Mesendoderm (in vitro differentiated cells): ENCODE results near the gene B3GLCT.

ENCODE experiments used
- DNase-seq: peaks from one replicate; pipeline ENCODE4 v3.0.0; 2013
- H2AK5ac ChIP-seq: 2 replicates; pipeline ENCODE4 v1.6.1; 2013; ENCODE audit warnings: low read length, inconsistent platforms
- H2BK120ac ChIP-seq: 2 replicates; pipeline ENCODE4 v1.6.1; 2013; ENCODE audit warnings: low read depth, mild to moderate bottlenecking, low read length, moderate library complexity, mixed read lengths
- H2BK15ac ChIP-seq: replicated peaks from 2 replicates; pipeline ENCODE4 v1.6.1; 2013; ENCODE audit warnings: low read depth, mild to moderate bottlenecking, moderate library complexity
- H2BK5ac ChIP-seq: 2 replicates; pipeline ENCODE4 v1.6.1; 2013; ENCODE audit warnings: low read length, inconsistent platforms
- H3K18ac ChIP-seq: 2 replicates; pipeline ENCODE4 v1.6.1; 2013; ENCODE audit warnings: mild to moderate bottlenecking, low read length, mixed read lengths
- H3K23ac ChIP-seq: one replicate; pipeline ENCODE4 v1.6.1; 2013; ENCODE audit warnings: low read length
- H3K27ac ChIP-seq: 2 replicates; pipeline ENCODE4 v1.5.1; 2013; ENCODE audit warnings: low read depth, mild to moderate bottlenecking, inconsistent platforms, low read length, moderate library complexity
- H3K27me3 ChIP-seq: 2 replicates; pipeline ENCODE4 v1.6.1; 2013; ENCODE audit warnings: low read length, control low read depth, mild to moderate bottlenecking, inconsistent platforms; ENCODE audit not compliant: insufficient read depth, poor library complexity
- H3K36me3 ChIP-seq: 2 replicates; pipeline ENCODE4 v1.6.1; 2013; ENCODE audit warnings: low read length, inconsistent platforms; ENCODE audit not compliant: control insufficient read depth, insufficient read depth
- H3K4ac ChIP-seq: one replicate; pipeline ENCODE4 v1.6.1; 2013; ENCODE audit warnings: low read depth, mild to moderate bottlenecking, low read length, moderate library complexity
- H3K4me1 ChIP-seq: 2 replicates; pipeline ENCODE4 v1.6.1; 2013; ENCODE audit warnings: low read depth, low read length, inconsistent platforms; ENCODE audit not compliant: control insufficient read depth
- H3K4me2 ChIP-seq: 2 replicates; pipeline ENCODE4 v1.6.1; 2013; ENCODE audit warnings: low read length
- H3K4me3 ChIP-seq: 2 replicates; pipeline ENCODE4 v1.5.1; 2013; ENCODE audit warnings: mild to moderate bottlenecking, low read length
- H3K56ac ChIP-seq: one replicate; pipeline ENCODE4 v1.6.1; 2013; ENCODE audit warnings: low read length
- H3K79me1 ChIP-seq: 2 replicates; pipeline ENCODE4 v1.6.1; 2013; ENCODE audit warnings: low read length, inconsistent platforms
- H3K79me2 ChIP-seq: 2 replicates; pipeline ENCODE4 v1.6.1; 2013; ENCODE audit warnings: mild to moderate bottlenecking, low read length; ENCODE audit not compliant: control insufficient read depth, insufficient read depth
- H3K9ac ChIP-seq: 2 replicates; pipeline ENCODE4 v1.6.1; 2013; ENCODE audit warnings: low read length, inconsistent platforms
- H4K5ac ChIP-seq: one replicate; pipeline ENCODE4 v1.6.1; 2013; ENCODE audit warnings: low read length
- H4K8ac ChIP-seq: one replicate; pipeline ENCODE4 v1.6.1; 2013; ENCODE audit warnings: low read depth, mild to moderate bottlenecking, control low read depth, low read length, moderate library complexity
- WGBS: extraction: QIAGEN DNeasy Blood & Tissue Kit; methylation state at CpG from one replicate; pipeline ENCODE4 v1.1.7; 2013; ENCODE audit warnings: low lambda C conversion rate, missing lambda C conversion rate; ENCODE audit not compliant: insufficient coverage; ENCODE audit errors: extremely low coverage; 5-methylcytosine and 5-hydroxymethylcytosine counted together

The B3GLCT gene

GRCh38 chr13:31365630-31366029, 165.9 kb downstream of the B3GLCT start:
- Histone ChIP-seq H3K23ac (no peak overlapping the region), H3K36me3 (no peaks in the 10 kb centered on the region), H3K56ac (no peak overlapping the region), H2BK15ac (no peak overlapping the region), H3K4me3 (no peak overlapping the region), H3K27me3 (no peaks in the 10 kb centered on the region), H3K79me1 (no peaks in the 10 kb centered on the region), H3K18ac (no peak overlapping the region), H3K27ac (no peak overlapping the region), H3K9ac (no peak overlapping the region), H4K5ac (no peak overlapping the region), H2BK5ac (no peak overlapping the region), H3K4ac (no peak overlapping the region), H3K4me1 (no peaks in the 10 kb centered on the region), H3K4me2 (no peak overlapping the region), H2BK120ac (no peak overlapping the region), H4K8ac (no peak overlapping the region), H3K79me2 (no peaks in the 10 kb centered on the region), H2AK5ac (no peak overlapping the region)
- no CpG with 5 or more reads among the region's 4 CpGs for WGBS
- DNase-seq: no peak

GRCh38 chr13:31367410-31367809, 167.6 kb downstream of the B3GLCT start:
- no peaks in the 10 kb centered on the region for H3K27me3 ChIP-seq
- H3K79me2 ChIP-seq: no peaks in the 10 kb centered on the region
- H3K79me1 ChIP-seq: no peaks in the 10 kb centered on the region
- H3K36me3 ChIP-seq: no peaks in the 10 kb centered on the region
- no peak overlapping the region for H2BK15ac ChIP-seq
- no CpG with 5 or more reads among the region's 2 CpGs for WGBS
- no peak overlapping the region for H3K23ac ChIP-seq
- no peak overlapping the region for H3K4me2 ChIP-seq
- no peak overlapping the region for H3K27ac ChIP-seq
- no peak overlapping the region for H2BK120ac ChIP-seq
- no peak overlapping the region for H4K8ac ChIP-seq
- no peak overlapping the region for H4K5ac ChIP-seq
- H3K9ac ChIP-seq: no peak overlapping the region
- no peak overlapping the region for H2AK5ac ChIP-seq
- H3K4me1 ChIP-seq: no peaks in the 10 kb centered on the region
- peak; percentile 3 for DNase-seq
- H3K4me3 ChIP-seq: no peak overlapping the region
- no peak overlapping the region for H2BK5ac ChIP-seq
- H3K18ac ChIP-seq: no peak overlapping the region
- H3K56ac ChIP-seq: no peak overlapping the region
- H3K4ac ChIP-seq: no peak overlapping the region

GRCh38 chr13:31369213-31369612, 169.4 kb downstream of the B3GLCT start:
- H3K4me3 ChIP-seq: no peak overlapping the region
- no peaks in the 10 kb centered on the region for H3K79me1 ChIP-seq
- H3K27ac ChIP-seq: no peak overlapping the region
- H3K4ac ChIP-seq: no peak overlapping the region
- H3K79me2 ChIP-seq: no peaks in the 10 kb centered on the region
- no peak overlapping the region for H3K9ac ChIP-seq
- no peak overlapping the region for H3K4me2 ChIP-seq
- no peak overlapping the region for H4K5ac ChIP-seq
- no peak overlapping the region for H2BK15ac ChIP-seq
- no peaks in the 10 kb centered on the region for H3K36me3 ChIP-seq
- H3K4me1 ChIP-seq: no peaks in the 10 kb centered on the region
- no peak overlapping the region for H3K18ac ChIP-seq
- H3K23ac ChIP-seq: no peak overlapping the region
- H3K27me3 ChIP-seq: no peaks in the 10 kb centered on the region
- no peak overlapping the region for H2AK5ac ChIP-seq
- H2BK120ac ChIP-seq: no peak overlapping the region
- H2BK5ac ChIP-seq: no peak overlapping the region
- DNase-seq: no peak
- H4K8ac ChIP-seq: no peak overlapping the region
- H3K56ac ChIP-seq: no peak overlapping the region

- DNase-seq: peak; percentile 8
- WGBS: no CpG with 5 or more reads among the region's 4 CpGs
- H3K9ac ChIP-seq: no peak overlapping the region
Observed at GRCh38 chr13:31372454-31372853, 172.7 kb downstream of the B3GLCT start.

GRCh38 chr13:31374682-31375081, 174.9 kb downstream of the B3GLCT start:
- Histone ChIP-seq H2BK120ac (no peak overlapping the region), H2BK5ac (no peak overlapping the region), H2BK15ac (no peak overlapping the region), H3K4me3 (no peak overlapping the region), H3K27ac (no peak overlapping the region), H3K56ac (no peak overlapping the region), H3K18ac (no peak overlapping the region), H3K4me1 (no peaks in the 10 kb centered on the region), H2AK5ac (no peak overlapping the region), H3K27me3 (no peaks in the 10 kb centered on the region), H3K23ac (no peak overlapping the region), H4K5ac (no peak overlapping the region), H3K4me2 (no peak overlapping the region), H3K4ac (no peak overlapping the region), H3K36me3 (no peaks in the 10 kb centered on the region), H4K8ac (no peak overlapping the region), H3K79me2 (no peaks in the 10 kb centered on the region), H3K9ac (no peak overlapping the region), H3K79me1 (no peaks in the 10 kb centered on the region)
- DNase-seq: no peak
- no CpG with 5 or more reads among the region's 3 CpGs for WGBS

More at GRCh38 chr13:31372454-31372853, 172.7 kb downstream of the B3GLCT start:
- H3K27me3 ChIP-seq: no peaks in the 10 kb centered on the region
- H3K4ac ChIP-seq: no peak overlapping the region
- no peaks in the 10 kb centered on the region for H3K36me3 ChIP-seq
- no peak overlapping the region for H3K4me2 ChIP-seq
- no peak overlapping the region for H3K4me3 ChIP-seq
- no peak overlapping the region for H4K8ac ChIP-seq
- H2BK5ac ChIP-seq: no peak overlapping the region
- no peak overlapping the region for H2BK120ac ChIP-seq
- H3K27ac ChIP-seq: no peak overlapping the region
- H2BK15ac ChIP-seq: no peak overlapping the region
- H3K18ac ChIP-seq: no peak overlapping the region
- no peak overlapping the region for H3K56ac ChIP-seq
- H3K79me2 ChIP-seq: no peaks in the 10 kb centered on the region
- H2AK5ac ChIP-seq: no peak overlapping the region
- no peak overlapping the region for H3K23ac ChIP-seq
- H3K79me1 ChIP-seq: no peaks in the 10 kb centered on the region
- H4K5ac ChIP-seq: no peak overlapping the region
- H3K4me1 ChIP-seq: no peaks in the 10 kb centered on the region

GRCh38 chr13:31377946-31378345, 178.2 kb downstream of the B3GLCT start:
- no CpG with 5 or more reads among the region's 2 CpGs for WGBS
- no peak overlapping the region for H3K4me3 ChIP-seq
- H2BK5ac ChIP-seq: no peak overlapping the region
- H3K36me3 ChIP-seq: no peaks in the 10 kb centered on the region
- H3K27me3 ChIP-seq: no peaks in the 10 kb centered on the region
- DNase-seq: no peak
- no peak overlapping the region for H2AK5ac ChIP-seq
- H3K4me1 ChIP-seq: no peaks in the 10 kb centered on the region
- H3K56ac ChIP-seq: no peak overlapping the region
- no peak overlapping the region for H2BK120ac ChIP-seq
- no peak overlapping the region for H3K9ac ChIP-seq
- H4K5ac ChIP-seq: no peak overlapping the region
- no peak overlapping the region for H2BK15ac ChIP-seq
- no peak overlapping the region for H3K23ac ChIP-seq
- no peaks in the 10 kb centered on the region for H3K79me1 ChIP-seq
- H3K4me2 ChIP-seq: no peak overlapping the region
- no peaks in the 10 kb centered on the region for H3K79me2 ChIP-seq
- no peak overlapping the region for H4K8ac ChIP-seq
- no peak overlapping the region for H3K27ac ChIP-seq
- no peak overlapping the region for H3K18ac ChIP-seq
- H3K4ac ChIP-seq: no peak overlapping the region
